HG02884 (cell line): ENCODE data around the gene TCERG1L.

ENCODE experiments used
- ATAC-seq: cut with Tn5 transposase; IDR thresholded peaks from one replicate; pipeline ENCODE4 v1.9.1; 2021; ENCODE audit warnings: mild to moderate bottlenecking, moderate library complexity; ENCODE audit not compliant: unreplicated experiment

Gene TCERG1L

DNA sequence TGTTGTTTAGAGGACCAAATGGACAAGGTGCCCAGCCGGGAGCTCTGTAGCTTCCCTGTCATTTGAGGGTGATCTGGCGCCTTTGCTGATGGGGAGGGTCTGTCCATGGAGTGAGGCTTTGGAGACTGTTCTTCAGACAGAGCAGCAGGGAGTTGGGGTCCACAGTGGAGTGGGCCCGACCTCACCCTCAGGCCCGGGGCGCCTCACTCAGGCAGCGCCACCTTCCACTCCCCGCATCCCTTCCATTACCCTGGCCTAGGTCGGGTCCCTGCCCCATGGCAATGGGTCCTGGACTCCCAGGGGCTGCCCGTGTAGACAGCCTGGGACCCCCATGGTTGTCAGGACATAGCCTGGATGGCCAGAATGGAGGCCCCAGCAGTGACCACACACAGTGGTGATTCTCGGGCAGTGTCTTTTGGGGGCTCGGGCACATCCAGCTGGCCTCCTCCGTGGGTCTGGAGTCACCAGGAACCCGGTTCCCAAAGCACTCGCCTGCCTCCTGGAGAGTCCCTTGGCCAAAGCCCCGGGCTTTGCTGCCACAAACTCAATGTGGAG is 38.5 kb downstream of the TCERG1L start:
- no peak for ATAC-seq

DNA sequence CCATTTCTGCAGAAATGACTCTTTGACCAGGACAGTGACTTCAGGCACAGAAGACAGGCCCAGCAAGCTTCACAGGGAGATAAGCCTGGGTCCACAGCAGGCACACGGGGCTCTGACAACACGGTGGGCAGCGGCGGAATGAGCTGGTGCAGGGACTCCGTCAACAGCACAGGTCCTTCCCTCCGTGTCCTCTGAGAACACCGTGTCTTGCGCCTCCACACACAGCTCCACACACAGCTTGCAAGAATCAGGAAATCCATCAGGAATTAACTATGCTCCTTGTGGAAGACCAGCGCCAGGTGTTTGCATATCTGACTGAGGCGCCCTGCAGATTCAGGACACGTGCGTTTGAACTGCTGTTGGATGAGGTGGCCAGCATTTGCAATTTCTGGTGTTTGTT is 39.6 kb downstream of the TCERG1L start:
- ATAC-seq, result no peak

- ATAC-seq, result no peak
Observed at GRCh38 chr10:131271195-131271880, 40.2 kb downstream of the TCERG1L start.

DNA sequence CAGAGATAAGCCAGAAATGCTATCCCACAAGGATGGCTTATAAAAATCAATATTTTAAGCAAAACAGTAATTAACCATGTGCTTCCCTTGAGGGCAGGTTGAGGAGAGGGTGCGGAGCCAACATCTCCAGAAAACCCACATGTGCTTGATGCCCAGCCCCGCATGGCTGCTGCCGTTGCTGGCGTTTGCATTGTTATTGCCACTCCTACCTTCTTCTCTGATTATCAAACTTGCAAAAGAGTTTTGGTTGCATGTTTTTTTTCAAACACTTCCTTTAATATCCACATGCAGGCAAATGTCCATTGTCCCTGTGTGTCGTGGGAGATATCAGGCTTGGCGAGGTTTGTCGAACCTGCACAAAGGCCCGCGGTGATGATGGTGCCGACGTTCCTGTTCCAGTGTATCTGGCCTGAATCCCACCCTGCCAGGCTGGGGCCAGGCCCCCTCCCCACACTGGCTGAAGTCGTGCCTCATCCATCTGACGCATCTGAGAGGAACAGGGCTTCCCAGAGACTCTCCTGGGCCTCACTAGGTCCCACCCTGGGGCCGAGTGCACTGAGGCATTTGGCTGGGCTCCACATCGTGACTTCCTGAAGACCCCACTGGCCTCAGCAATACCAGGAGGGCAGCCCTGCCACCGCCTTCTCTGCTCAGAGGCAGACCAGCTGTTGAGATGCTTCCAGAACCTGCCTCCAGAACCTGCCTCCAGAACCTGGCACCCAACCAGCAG is 40.9 kb downstream of the TCERG1L start:
- ATAC-seq, result no peak

DNA sequence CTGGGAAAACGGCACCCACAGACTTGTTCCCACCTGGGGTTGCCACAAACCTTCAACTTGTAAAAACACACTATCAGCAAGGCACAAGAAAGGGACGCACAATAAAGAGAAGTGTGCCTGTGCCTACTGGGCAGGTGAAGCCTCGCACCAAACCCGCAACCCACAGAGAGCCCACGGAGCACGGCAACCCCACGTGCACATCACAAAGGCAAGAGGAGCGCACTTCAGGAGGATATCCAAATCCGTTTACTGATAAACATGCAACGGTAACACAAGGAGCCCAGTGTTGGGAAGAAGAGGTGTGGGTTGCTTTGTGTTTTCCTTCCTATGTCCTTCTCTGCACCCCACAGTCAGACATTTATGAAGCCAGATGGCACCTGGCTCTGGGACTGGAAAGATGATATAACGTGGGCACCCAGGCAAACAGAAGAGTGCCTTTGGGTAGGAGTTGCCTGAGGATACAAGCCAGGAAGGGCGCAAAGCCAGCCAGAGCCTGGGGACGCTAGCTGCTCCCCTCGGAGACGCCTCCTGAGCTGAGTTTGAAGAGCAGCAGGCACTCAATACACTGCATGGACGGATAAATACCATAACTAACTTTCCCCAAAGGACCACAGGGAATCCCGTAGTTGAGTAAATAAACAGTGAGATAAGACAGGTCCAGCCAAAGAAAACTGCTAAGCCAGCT is 41.6 kb downstream of the TCERG1L start:
- ATAC-seq, result no peak

GRCh38 chr10:131267814-131268095 is 43.8 kb downstream of the TCERG1L start:
- no peak for ATAC-seq

DNA sequence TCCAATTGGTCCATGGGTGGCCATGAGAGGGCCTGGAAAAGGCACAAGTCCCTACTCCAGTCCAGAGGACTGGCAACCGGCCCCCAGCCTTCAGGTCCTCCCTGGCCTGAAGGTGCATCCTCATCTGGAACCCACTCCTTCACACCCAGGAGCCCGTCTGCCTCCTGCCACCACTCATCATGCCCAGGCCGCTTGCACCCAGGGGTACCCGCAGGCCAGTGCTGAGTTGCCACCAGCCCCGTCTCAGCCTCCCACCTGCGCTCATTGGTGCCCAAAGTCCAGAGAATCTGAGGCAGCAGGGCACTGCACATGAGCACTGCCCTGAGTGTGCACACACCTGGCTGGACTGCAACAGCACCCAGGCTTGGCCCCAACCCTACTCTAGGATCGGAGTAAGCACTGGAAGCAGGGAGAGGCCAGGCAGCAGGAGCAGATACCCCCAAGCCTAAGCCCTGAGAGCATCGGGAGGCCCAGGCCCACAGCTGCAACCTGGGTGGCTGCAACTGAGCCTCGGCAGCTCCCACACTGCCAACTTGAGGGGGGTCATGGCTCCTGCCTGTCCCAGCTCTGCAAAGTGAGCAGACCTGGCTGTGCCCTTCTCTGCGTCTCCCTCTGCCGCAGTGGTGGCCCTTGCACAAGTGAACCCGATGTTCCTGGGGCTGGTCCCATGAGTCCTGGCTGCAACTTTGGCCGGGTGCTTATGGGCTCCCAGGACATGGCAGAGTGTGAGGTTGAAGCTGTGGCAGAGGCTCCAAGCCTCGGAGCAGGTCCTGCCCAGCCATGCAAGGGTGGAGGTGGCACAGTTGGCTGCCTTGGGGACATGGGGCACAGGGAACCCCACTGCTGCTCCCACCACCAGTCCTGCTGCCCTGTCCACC is 44.3 kb downstream of the TCERG1L start:
- ATAC-seq, result no peak

- ATAC-seq, result no peak
Observed at GRCh38 chr10:131264110-131264788, 47.3 kb downstream of the TCERG1L start.

GRCh38 chr10:131261890-131262475 is 49.5 kb downstream of the TCERG1L start:
- no peak for ATAC-seq

DNA sequence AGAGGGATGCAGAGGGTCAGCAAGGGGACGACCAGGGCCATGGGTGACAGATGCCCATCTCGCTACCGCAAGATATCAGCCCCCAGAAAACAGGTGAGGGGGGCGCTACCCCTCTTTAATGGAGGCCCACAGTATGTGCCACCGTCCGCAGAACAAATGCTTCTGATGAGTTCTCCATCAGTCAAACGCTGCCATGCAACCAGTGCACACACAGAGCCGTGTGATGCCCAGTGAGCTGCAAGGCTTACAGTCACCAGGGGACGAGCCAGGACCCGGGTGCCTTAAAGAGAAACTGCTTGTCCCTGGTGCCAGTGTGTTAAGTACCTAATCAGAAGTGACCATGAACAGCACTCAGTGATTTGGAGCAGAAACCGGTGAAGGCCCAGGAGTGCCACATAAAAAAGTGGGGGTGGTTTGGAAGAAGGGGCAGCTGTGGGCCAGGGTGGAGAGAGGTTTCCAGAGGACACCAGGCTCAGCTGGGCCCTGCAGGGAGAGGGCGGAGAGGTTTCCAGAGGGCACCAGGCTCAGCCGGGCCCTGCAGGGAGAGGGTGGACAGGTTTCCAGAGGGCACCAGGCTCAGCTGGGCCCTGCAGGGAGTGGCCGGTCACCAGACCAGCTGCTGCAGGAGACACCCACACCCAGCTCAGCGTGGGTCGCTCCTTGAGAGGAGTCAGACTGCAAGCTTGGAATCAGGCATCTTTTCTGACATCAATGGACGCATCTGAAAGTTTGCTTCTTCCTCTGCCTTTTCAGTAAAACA is 50.9 kb downstream of the TCERG1L start:
- no peak for ATAC-seq

DNA sequence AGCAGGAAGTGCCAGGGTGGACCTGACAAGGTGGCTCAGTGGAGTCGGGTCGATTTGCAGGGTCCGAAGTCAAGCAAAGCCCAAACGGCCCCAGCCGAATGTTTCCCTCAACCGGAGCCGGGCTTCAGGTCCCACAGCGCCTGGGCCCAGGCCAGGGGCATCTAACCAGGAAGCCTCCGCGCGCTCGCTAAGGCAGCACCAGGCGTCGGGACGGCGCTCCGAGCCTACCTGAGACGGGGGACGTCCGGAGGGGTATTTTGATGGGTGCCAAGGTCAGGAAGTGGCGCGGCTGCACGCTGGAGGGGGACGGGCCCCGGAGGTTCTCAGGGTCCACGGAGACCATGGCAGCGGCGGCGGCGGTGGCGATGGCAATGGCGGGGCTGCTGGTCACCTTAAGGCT is 51.5 kb downstream of the TCERG1L start:
- no peak for ATAC-seq

GRCh38 chr10:131259535-131259934 is 52.0 kb downstream of the TCERG1L start:
- ATAC-seq, result no peak

GRCh38 chr10:131258256-131258655 is 53.3 kb downstream of the TCERG1L start:
- no peak for ATAC-seq

DNA sequence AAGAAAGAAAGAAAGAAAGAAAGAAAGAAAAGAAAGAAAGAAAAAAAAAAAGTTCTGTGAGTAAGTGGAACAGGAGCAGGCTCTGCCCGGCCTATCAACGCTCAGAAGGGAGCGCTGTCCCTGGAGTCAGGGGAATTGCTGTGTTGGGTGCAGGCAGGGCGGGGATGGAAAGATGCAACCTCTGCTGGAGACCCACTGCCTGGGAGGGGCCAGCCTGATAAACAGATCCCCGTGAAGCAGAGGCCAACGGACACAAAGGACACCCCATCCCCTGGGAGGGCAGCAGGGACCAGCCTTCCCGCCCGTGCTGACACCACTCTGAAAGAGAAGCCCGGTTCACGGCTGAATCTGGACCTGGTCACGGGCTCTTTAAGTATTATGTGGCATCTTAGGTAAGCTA is 54.5 kb downstream of the TCERG1L start:
- ATAC-seq, result no peak

- no peak for ATAC-seq
Observed at GRCh38 chr10:131254859-131255252, 56.7 kb downstream of the TCERG1L start.

- no peak for ATAC-seq
Observed at GRCh38 chr10:131253931-131254858, 57.3 kb downstream of the TCERG1L start.

DNA sequence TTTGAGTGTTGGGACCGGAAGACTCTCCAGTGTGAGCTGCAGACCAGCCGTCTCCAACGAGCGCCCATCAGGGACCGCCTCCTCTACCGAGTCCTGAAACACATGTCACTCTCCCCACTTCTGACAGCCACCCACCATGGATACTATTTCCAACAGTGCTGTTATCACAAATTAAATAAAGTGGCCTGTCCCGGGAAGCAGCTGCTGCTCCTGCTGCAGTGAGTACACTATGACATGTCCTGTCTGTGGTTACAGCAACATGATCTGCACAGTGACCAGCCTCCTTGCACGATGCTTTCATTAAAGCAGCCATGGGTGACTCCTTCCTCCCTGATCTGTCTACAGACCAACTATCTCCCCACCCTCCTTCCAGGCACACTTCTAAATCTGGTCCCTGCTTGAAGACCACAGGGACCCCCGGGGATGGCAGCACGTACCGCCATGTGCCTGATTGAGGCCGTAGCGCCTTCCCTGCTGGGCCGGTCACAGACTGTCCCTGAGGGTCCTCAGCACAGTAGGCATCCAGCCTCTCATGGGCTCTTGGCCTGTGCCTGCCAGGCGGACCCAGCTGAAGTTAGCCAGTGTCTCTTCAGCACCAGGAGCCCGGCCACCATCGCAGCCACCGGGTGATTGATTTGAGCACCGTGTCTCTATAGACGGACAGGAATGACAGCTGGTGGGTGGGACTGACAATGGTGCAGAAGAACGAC is 58.8 kb downstream of the TCERG1L start:
- ATAC-seq, result no peak

DNA sequence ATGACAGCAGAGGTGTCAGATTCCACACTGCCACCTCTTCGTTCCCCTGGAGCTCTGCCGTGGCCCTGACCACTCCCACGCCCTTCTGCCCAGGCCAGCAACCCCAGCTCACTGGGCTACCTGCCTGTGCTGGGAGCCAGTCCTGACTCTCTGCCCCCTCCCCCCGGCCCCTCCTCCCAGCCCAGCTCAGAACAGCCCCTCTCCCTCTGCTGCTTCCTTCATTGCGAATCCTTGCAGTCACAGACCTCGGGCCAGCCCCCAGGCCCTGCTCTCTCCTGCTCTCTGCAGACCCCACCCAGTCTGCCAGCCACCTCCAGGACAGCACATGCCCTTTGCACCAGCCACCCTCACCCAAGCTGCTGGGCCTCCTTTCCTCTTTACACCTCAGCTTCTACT is 60.4 kb downstream of the TCERG1L start:
- no peak for ATAC-seq
